Measurements from ENCODE around the gene TMEM17.

The TMEM17 gene

GRCh38 chr2:62452701-62453454 lies 53.1 kb downstream of the TMEM17 start:
- no peak for DNase-seq

- DNase-seq: no peak
Measured at GRCh38 chr2:62450716-62451191, 55.2 kb downstream of the TMEM17 start.

Measured in NCI-H187 treated with DMSO at 0.1 percent for 48 hours (cell line).